HCT116 (cell line): ENCODE measurements around the gene CACNA1A. TPM values are rescaled to one million over a fixed set of nuclear protein-coding genes. Genes with fewer than 3 reads are reported as not detected.

Source experiments
- ATAC-seq: fragments of 200-7000 bp; cut with Tn5 transposase; 2 replicates; pipeline ENCODE4 v1.9.1; 2020; ENCODE audit warnings: mild to moderate bottlenecking, moderate library complexity
- BruUV-seq: library from RNA; stranded (reverse); fragments of 400-500 nt; replicated peaks from 2 replicates; lab custom pipeline; 2021; lab: Mats Ljungman, UMichigan
- CTCF ChIA-PET: fragments of 300-600 bp; sonication (Branson Sonifier 250); formaldehyde crosslinking; loops from one replicate; lab custom pipeline; 2021; ENCODE audit warnings: antibody characterized with exemption; lab: Charles Lee
- POLR2A ChIA-PET: fragments of 300-600, 350-600 bp; sonication (Branson Sonifier 250); formaldehyde crosslinking; loops from one replicate; lab custom pipeline; 2021; ENCODE audit warnings: antibody characterized with exemption; lab: Charles Lee
- RAD21 ChIA-PET, 2 experiments: fragments of 300-600 bp; sonication (Branson Sonifier 250); formaldehyde crosslinking; loops; one replicate each; lab custom pipeline; 2023; ENCODE audit warnings: low total read pairs in 2 of 2; ENCODE audit not compliant: uncharacterized antibody in 2 of 2, unreplicated experiment in 2 of 2, low non-redundant PET in 1 of 2; lab: Charles Lee
- DNase-seq: peaks from one replicate; pipeline ENCODE4 v3.0.0-alpha.2; 2010; ENCODE audit warnings: low read depth, low spot score
- H2AFZ ChIP-seq: fragments of 200-600 bp; shearing (Covaris generic), sonication (generic); 2 replicates; pipeline ENCODE4 v1.6.1; 2017; ENCODE audit warnings: low read depth, mixed run types, mixed read lengths, antibody characterized with exemption, low read length; ENCODE audit not compliant: poor library complexity, severe bottlenecking
- H3K27ac ChIP-seq: 2 replicates; pipeline ENCODE4 v1.5.1; 2012; ENCODE audit warnings: low read depth, low read length
- H3K27me3 ChIP-seq: fragments of 200-600 bp; sonication (generic); 2 replicates; pipeline ENCODE4 v1.6.1; 2016; ENCODE audit warnings: mixed run types, low read length, mixed read lengths; ENCODE audit not compliant: insufficient read depth
- H3K36me3 ChIP-seq, 2 experiments: fragments of 200-500 bp in 1 of 2; fragments of 200-600 bp in 1 of 2; sonication (Bioruptor generic) in 1 of 2; sonication (generic) in 1 of 2; 2 replicates each; pipeline versions ENCODE4 v1.5.1 to v1.6.1; 2014 to 2016; ENCODE audit warnings: low read length in 2 of 2, inconsistent platforms in 1 of 2, mixed read lengths in 1 of 2, mixed run types in 1 of 2; ENCODE audit not compliant: insufficient read depth in 2 of 2, control insufficient read depth in 1 of 2
- H3K4me1 ChIP-seq, 2 experiments: fragments of 200-600 bp in 1 of 2; sonication (generic) in 1 of 2; 2 replicates each; pipeline versions ENCODE4 v1.5.1 to v1.6.1; 2012 to 2017; ENCODE audit warnings: low read length in 2 of 2, inconsistent platforms in 1 of 2, mild to moderate bottlenecking in 1 of 2, mixed read lengths in 1 of 2, mixed run types in 1 of 2, moderate library complexity in 1 of 2; ENCODE audit not compliant: insufficient read depth in 2 of 2, control insufficient read depth in 1 of 2
- H3K4me2 ChIP-seq: fragments of 200-600 bp; sonication (generic); 2 replicates; pipeline ENCODE4 v1.6.1; 2017; ENCODE audit warnings: mixed run types, low read length, mixed read lengths
- H3K4me3 ChIP-seq, 2 experiments: fragments of 200-600 bp in 1 of 2; sonication (generic) in 1 of 2; replicated peaks in 1 of 2; 2 replicates each; pipeline ENCODE4 v1.5.1; 2011 to 2016; ENCODE audit warnings: low read length in 2 of 2, control low read depth in 1 of 2, low read depth in 1 of 2, mild to moderate bottlenecking in 1 of 2, mixed read lengths in 1 of 2, mixed run types in 1 of 2
- H3K79me2 ChIP-seq: fragments of 200-600 bp; sonication (generic); 2 replicates; pipeline ENCODE4 v1.6.1; 2017; ENCODE audit warnings: mild to moderate bottlenecking, mixed run types, low read length, moderate library complexity, mixed read lengths; ENCODE audit not compliant: insufficient read depth
- H3K9ac ChIP-seq: fragments of 200-600 bp; sonication (generic); 2 replicates; pipeline ENCODE4 v1.6.1; 2016; ENCODE audit warnings: low read length, mixed read lengths
- H3K9me2 ChIP-seq: fragments of 200-600 bp; sonication (generic), shearing (Covaris generic); 2 replicates; pipeline ENCODE4 v1.6.1; 2017; ENCODE audit warnings: mixed run types, mild to moderate bottlenecking, moderate library complexity; ENCODE audit not compliant: insufficient read depth
- H3K9me3 ChIP-seq, 2 experiments: fragments of 200-500 bp in 1 of 2; fragments of 200-600 bp in 1 of 2; sonication (Bioruptor generic) in 1 of 2; sonication (generic) in 1 of 2; 2 replicates each; pipeline ENCODE4 v1.6.1; 2014 to 2017; ENCODE audit warnings: low read length in 2 of 2, mixed read lengths in 2 of 2, inconsistent platforms in 1 of 2, low read depth in 1 of 2, mild to moderate bottlenecking in 1 of 2, mixed run types in 1 of 2, moderate library complexity in 1 of 2; ENCODE audit not compliant: control insufficient read depth in 1 of 2, insufficient read depth in 1 of 2
- H4K20me1 ChIP-seq: fragments of 200-600 bp; sonication (generic), shearing (Covaris generic); 2 replicates; pipeline ENCODE4 v1.6.1; 2017; ENCODE audit warnings: mixed run types, mild to moderate bottlenecking, moderate library complexity; ENCODE audit not compliant: insufficient read depth
- EZH2phosphoT487 ChIP-seq: fragments of 200-600 bp; IDR thresholded peaks from 2 replicates; pipeline ENCODE4 v1.6.1; 2018; ENCODE audit warnings: antibody characterized with exemption, borderline replicate concordance
- FOSL1 ChIP-seq: IDR thresholded peaks from 2 replicates; pipeline ENCODE4 v1.6.1; 2012; ENCODE audit warnings: low read depth
- MAX ChIP-seq: IDR thresholded peaks from 2 replicates; pipeline ENCODE4 v1.6.1; 2012
- REST ChIP-seq: IDR thresholded peaks from 2 replicates; pipeline ENCODE4 v1.6.1; 2012; ENCODE audit warnings: low read depth
- SIN3A ChIP-seq: IDR thresholded peaks from 2 replicates; pipeline ENCODE4 v1.6.1; 2012; ENCODE audit warnings: low read depth
- SP1 ChIP-seq: IDR thresholded peaks from 2 replicates; pipeline ENCODE4 v1.6.1; 2012; ENCODE audit warnings: low read depth
- SRF ChIP-seq: IDR thresholded peaks from 2 replicates; pipeline ENCODE4 v1.6.1; 2012; ENCODE audit warnings: low read depth
- TCF7L2 ChIP-seq: IDR thresholded peaks from 2 replicates; pipeline ENCODE4 v1.7.0; 2011; ENCODE audit warnings: borderline replicate concordance, inconsistent platforms; ENCODE audit not compliant: insufficient read depth, insufficient read length; ENCODE audit errors: extremely low read depth
- ZNF274 ChIP-seq: fragments of 200-500 bp; sonication (Bioruptor generic); IDR thresholded peaks from 2 replicates; pipeline ENCODE4 v1.6.1; 2014; ENCODE audit warnings: mild to moderate bottlenecking, low read depth, low read length, inconsistent platforms
- intact Hi-C: fragments of 100-400 bp; cut with micrococcal nuclease; formaldehyde crosslinking; loops from 2 replicates; pipeline ENCODE4 v1.10.0; 2022
- total RNA-seq: library from RNA; stranded (reverse); gene quantifications from one replicate; pipeline ENCODE4 v1.2.1, GENCODE V29; 2021; ENCODE audit not compliant: unreplicated experiment

Gene CACNA1A
- total RNA-seq, 1 experiment from 2014 or later = 7.5 TPM

- Histone ChIP-seq H3K4me3 (no peak overlapping the region), H3K79me2 (no peaks in the 10 kb centered on the region), H3K36me3 (no peaks in the 10 kb centered on the region), H3K27me3 (no peaks in the 10 kb centered on the region), H3K4me1 (peaks cover 55 to 57% of the 10 kb centered on the region in 2 experiments), H3K9me3 (no peaks in the 10 kb centered on the region), H2AFZ (no peak overlapping the region), H3K4me2 (peak overlapping the region; percentile 67), H3K9me2 (no peaks in the 10 kb centered on the region), H4K20me1 (no peaks in the 10 kb centered on the region), H3K27ac (peak overlapping the region; percentile 97), H3K9ac (peak overlapping the region; percentile 64)
- DNase-seq = no peak
- BruUV-seq = no TSS peak
- intact Hi-C loops = no loop called here
- no peak for TF ChIP-seq MAX
- TF ChIP-seq REST = no peak
- TF ChIP-seq TCF7L2 = no peak
- no peak for TF ChIP-seq ZNF274
- no peak for TF ChIP-seq EZH2phosphoT487
- no peak for TF ChIP-seq SIN3A
- no peak for TF ChIP-seq SRF
- no peak for TF ChIP-seq SP1
- no peak for TF ChIP-seq FOSL1
- ChIA-PET CTCF (interaction anchor here (0.6 kb wide), 1 partner anchor 479 kb away, joined by 4 read pairs; no protein-coding TSS in a partner anchor), RAD21 (no interaction called here), POLR2A (no interaction called here)
- no peak for ATAC-seq
Observed at GRCh38 chr19:13173139-13173737, 333.0 kb downstream of the CACNA1A start.
